HEK293 (cell line): ENCODE data around the gene CDC42SE1.

Experiments used
- EGR2 ChIP-seq: fragments of 450-650 bp; formaldehyde crosslinking; IDR thresholded peaks from 2 replicates; pipeline ENCODE4 v1.5.1; 2016; ENCODE audit warnings: low read depth, missing biosample characterization, missing genetic modification characterization
- OVOL3 ChIP-seq: fragments of 450-650 bp; formaldehyde crosslinking; IDR thresholded peaks from 2 replicates; pipeline ENCODE4 v1.5.1; 2016; ENCODE audit warnings: missing biosample characterization, missing genetic modification characterization
- SP7 ChIP-seq: fragments of 450-650 bp; formaldehyde crosslinking; IDR thresholded peaks from 2 replicates; pipeline ENCODE4 v1.5.1; 2016; ENCODE audit warnings: missing biosample characterization, missing genetic modification characterization
- ZBTB10 ChIP-seq: fragments of 450-650 bp; formaldehyde crosslinking; IDR thresholded peaks from 2 replicates; pipeline ENCODE4 v1.5.1; 2016; ENCODE audit warnings: missing biosample characterization, missing genetic modification characterization
- ZBTB44 ChIP-seq: fragments of 450-650 bp; IDR thresholded peaks from 2 replicates; pipeline ENCODE4 v1.5.1; 2018; ENCODE audit warnings: missing biosample characterization, mild to moderate bottlenecking, missing genetic modification characterization
- ZBTB49 ChIP-seq: fragments of 450-650 bp; formaldehyde crosslinking; IDR thresholded peaks from 2 replicates; pipeline ENCODE4 v1.5.1; 2016; ENCODE audit warnings: missing biosample characterization, missing genetic modification characterization, low read depth
- ZBTB6 ChIP-seq: fragments of 450-650 bp; formaldehyde crosslinking; IDR thresholded peaks from 2 replicates; pipeline ENCODE4 v1.5.1; 2017; ENCODE audit warnings: missing biosample characterization, missing genetic modification characterization
- ZBTB8A ChIP-seq: fragments of 450-650 bp; formaldehyde crosslinking; IDR thresholded peaks from 2 replicates; pipeline ENCODE4 v1.5.1; 2016; ENCODE audit warnings: missing biosample characterization, missing genetic modification characterization
- ZFP37 ChIP-seq: fragments of 450-650 bp; formaldehyde crosslinking; IDR thresholded peaks from 2 replicates; pipeline ENCODE4 v1.5.1; 2016; ENCODE audit warnings: missing biosample characterization, missing genetic modification characterization
- ZFP41 ChIP-seq: fragments of 450-650 bp; formaldehyde crosslinking; IDR thresholded peaks from 2 replicates; pipeline ENCODE4 v1.5.1; 2016; ENCODE audit warnings: missing biosample characterization, missing genetic modification characterization, borderline replicate concordance
- ZNF133 ChIP-seq: fragments of 450-650 bp; formaldehyde crosslinking; IDR thresholded peaks from 2 replicates; pipeline ENCODE4 v1.5.1; 2016; ENCODE audit warnings: missing biosample characterization, missing genetic modification characterization
- ZNF138 ChIP-seq: fragments of 450-650 bp; formaldehyde crosslinking; IDR thresholded peaks from 2 replicates; pipeline ENCODE4 v1.5.1; 2016; ENCODE audit warnings: missing biosample characterization, missing genetic modification characterization, borderline replicate concordance
- ZNF211 ChIP-seq: fragments of 450-650 bp; formaldehyde crosslinking; IDR thresholded peaks from 2 replicates; pipeline ENCODE4 v1.5.1; 2016; ENCODE audit warnings: low read depth, missing biosample characterization, missing genetic modification characterization
- ZNF335 ChIP-seq: fragments of 450-650 bp; formaldehyde crosslinking; conservative IDR thresholded peaks from 2 replicates; pipeline ENCODE4 v1.5.1; 2016; ENCODE audit warnings: missing biosample characterization, missing genetic modification characterization
- ZNF341 ChIP-seq: fragments of 450-650 bp; formaldehyde crosslinking; IDR thresholded peaks from 2 replicates; pipeline ENCODE4; 2016; ENCODE audit warnings: low read depth, missing biosample characterization, missing genetic modification characterization
- ZNF350 ChIP-seq: fragments of 450-650 bp; formaldehyde crosslinking; IDR thresholded peaks from 2 replicates; pipeline ENCODE4 v1.5.0; 2017; ENCODE audit warnings: missing biosample characterization, mild to moderate bottlenecking, missing genetic modification characterization
- ZNF394 ChIP-seq: fragments of 450-650 bp; formaldehyde crosslinking; IDR thresholded peaks from 2 replicates; pipeline ENCODE4 v1.5.1; 2016; ENCODE audit warnings: missing biosample characterization, missing genetic modification characterization, mild to moderate bottlenecking, moderate library complexity, borderline replicate concordance
- ZNF510 ChIP-seq: fragments of 450-650 bp; formaldehyde crosslinking; IDR thresholded peaks from 2 replicates; pipeline ENCODE4 v1.5.1; 2018; ENCODE audit warnings: mild to moderate bottlenecking, missing genetic modification characterization, missing biosample characterization; ENCODE audit not compliant: insufficient replicate concordance
- ZNF513 ChIP-seq: fragments of 450-650 bp; IDR thresholded peaks from 2 replicates; pipeline ENCODE4 v1.5.1; 2018; ENCODE audit warnings: missing biosample characterization, missing genetic modification characterization
- ZNF571 ChIP-seq: fragments of 450-650 bp; formaldehyde crosslinking; IDR thresholded peaks from 2 replicates; pipeline ENCODE4 v1.5.0; 2017; ENCODE audit warnings: missing biosample characterization, missing genetic modification characterization
- ZNF580 ChIP-seq: fragments of 450-650 bp; formaldehyde crosslinking; IDR thresholded peaks from 2 replicates; pipeline ENCODE4 v1.5.1; 2016; ENCODE audit warnings: missing biosample characterization, missing genetic modification characterization
- ZNF664 ChIP-seq: fragments of 450-650 bp; formaldehyde crosslinking; IDR thresholded peaks from 2 replicates; pipeline ENCODE4 v1.5.1; 2016; ENCODE audit warnings: missing biosample characterization, missing genetic modification characterization
- ZNF747 ChIP-seq: fragments of 450-650 bp; formaldehyde crosslinking; IDR thresholded peaks from 2 replicates; pipeline ENCODE4 v1.5.1; 2016; ENCODE audit warnings: missing biosample characterization, missing genetic modification characterization
- ZNF768 ChIP-seq: fragments of 450-650 bp; formaldehyde crosslinking; IDR thresholded peaks from 2 replicates; pipeline ENCODE4 v1.5.1; 2018; ENCODE audit warnings: missing biosample characterization, mild to moderate bottlenecking, missing genetic modification characterization
- ZSCAN18 ChIP-seq: fragments of 450-650 bp; formaldehyde crosslinking; IDR thresholded peaks from 2 replicates; pipeline ENCODE4 v1.5.1; 2016; ENCODE audit warnings: missing biosample characterization, missing genetic modification characterization

Gene CDC42SE1

GRCh38 chr1:151059109-151060006 lies at the start of gene CDC42SE1 (continued):
- TF ChIP-seq ZNF341 (tag by site-specific recombination), result peak; percentile 48; the same call in 1 of the 2 replicates
- no peak for TF ChIP-seq ZNF513 (tag by site-specific recombination)
- TF ChIP-seq SP7, result peak; percentile 75
- no peak for TF ChIP-seq ZBTB49
- no peak for TF ChIP-seq ZNF747 (tag by site-specific recombination)
- TF ChIP-seq ZNF133 (tag by site-specific recombination), result no peak
- no peak for TF ChIP-seq ZFP41 (tag by site-specific recombination)
- TF ChIP-seq ZNF335 (tag by site-specific recombination), result peak; percentile 88
- peak; percentile 48; the same call in 1 of the 2 replicates for TF ChIP-seq OVOL3
- TF ChIP-seq ZNF580 (tag by site-specific recombination), result no peak
- TF ChIP-seq ZNF394 (tag by site-specific recombination), result no peak; the same call in 1 of the 2 replicates
- TF ChIP-seq ZBTB8A (tag by site-specific recombination), result peak; percentile 61
- TF ChIP-seq ZNF211 (tag by site-specific recombination), result no peak
- no peak for TF ChIP-seq ZNF510 (tag by site-specific recombination)
- TF ChIP-seq ZBTB6 (tag by site-specific recombination), result 0 out of 2 replicates have a peak, but pooled peaks have one; percentile 45
- no peak for TF ChIP-seq ZNF138
- TF ChIP-seq ZFP37 (tag by site-specific recombination), result peak; percentile 84
- TF ChIP-seq ZNF664, result no peak
- TF ChIP-seq EGR2 (tag by site-specific recombination), result peak; percentile 87
- no peak for TF ChIP-seq ZNF571 (tag by site-specific recombination)
- TF ChIP-seq ZNF768 (tag by site-specific recombination), result no peak
- no peak; the same call in 1 of the 2 replicates for TF ChIP-seq ZBTB44 (tag by site-specific recombination)
- TF ChIP-seq ZBTB10 (tag by site-specific recombination), result peak; percentile 96
- peak; percentile 69; the same call in 1 of the 2 replicates for TF ChIP-seq ZSCAN18
- TF ChIP-seq ZNF350, result no peak
